HepG2 (cell line): ENCODE results near the gene TP63. TPM values are rescaled to one million over a fixed set of nuclear protein-coding genes. Genes with fewer than 3 reads are reported as not detected.

Experiments used
- ATAC-seq: fragments of 200-7000 bp; cut with Tn5 transposase; 3 replicates; pipeline ENCODE4 v1.9.1; 2020; ENCODE audit warnings: mild to moderate bottlenecking, moderate library complexity
- BruUV-seq: library from RNA; stranded (reverse); fragments of 400-500 nt; replicated peaks from 2 replicates; lab custom pipeline; 2021; lab: Mats Ljungman, UMichigan
- CTCF ChIA-PET: fragments of 300-600 bp; formaldehyde crosslinking; extraction: SDS; loops from one replicate; lab custom pipeline; 2021; ENCODE audit warnings: low total read pairs, inconsistent platforms, low intra/inter-chr PET ratio; lab: Yijun Ruan, JAX
- POLR2A ChIA-PET: fragments of 350-600 bp; sonication (Branson Sonifier 250); formaldehyde crosslinking; loops from one replicate; lab custom pipeline; 2020; ENCODE audit warnings: antibody characterized with exemption, inconsistent platforms; lab: Yijun Ruan, JAX
- DNase-seq: peaks from one replicate; pipeline ENCODE4 v3.0.0-alpha.2; 2015; ENCODE audit warnings: low spot score
- FAIRE-seq: peaks from 3 replicates; lab custom pipeline; 2011; peaks lifted over from hg19 to GRCh38; lab: Jason Lieb, UNC
- H2AFZ ChIP-seq: one replicate; pipeline ENCODE4 v1.6.1; 2011; ENCODE audit warnings: low read length, inconsistent platforms
- H3K27ac ChIP-seq: fragments of 300-600 bp; 3 replicates; pipeline ENCODE4 v1.8.0; 2011; ENCODE audit warnings: mixed run types, mild to moderate bottlenecking, mixed read lengths, low read length, inconsistent platforms; ENCODE audit not compliant: insufficient read depth; ENCODE audit errors: extremely low read length
- H3K27me3 ChIP-seq, 2 experiments: fragments of 200-600 bp in 1 of 2; 2 replicates in 1 of 2; 3 replicates in 1 of 2; pipeline versions ENCODE4 v1.6.0 to v1.8.0; 2011; ENCODE audit warnings: low read length in 2 of 2, mild to moderate bottlenecking in 2 of 2, moderate library complexity in 2 of 2, inconsistent platforms in 1 of 2; ENCODE audit not compliant: insufficient read depth in 2 of 2, control insufficient read depth in 1 of 2
- H3K36me3 ChIP-seq, 2 experiments: fragments of 200-600 bp in 1 of 2; replicated peaks in 1 of 2; 2 replicates in 1 of 2; 3 replicates in 1 of 2; pipeline versions ENCODE4 v1.5.1 to v1.8.0; 2011; ENCODE audit warnings: low read length in 2 of 2, inconsistent platforms in 1 of 2; ENCODE audit not compliant: insufficient read depth in 2 of 2, control insufficient read depth in 1 of 2
- H3K4me1 ChIP-seq: 2 replicates; pipeline ENCODE4 v1.5.1; 2012; ENCODE audit warnings: low read length, inconsistent platforms; ENCODE audit not compliant: insufficient read depth
- H3K4me2 ChIP-seq: 2 replicates; pipeline ENCODE4 v1.6.0; 2011; ENCODE audit warnings: low read depth, low read length, inconsistent platforms
- H3K4me3 ChIP-seq, 3 experiments: fragments of 200-600 bp in 1 of 3; sonication (generic), shearing (Covaris generic) in 1 of 3; replicated peaks in 1 of 3; 2 replicates each; pipeline ENCODE4 v1.5.1; 2011 to 2016; ENCODE audit warnings: low read length in 3 of 3, inconsistent platforms in 2 of 3, low read depth in 2 of 3, mild to moderate bottlenecking in 2 of 3, control low read depth in 1 of 3, mixed read lengths in 1 of 3; ENCODE audit not compliant: insufficient read depth in 1 of 3
- H3K79me2 ChIP-seq: one replicate; pipeline ENCODE4 v1.6.1; 2011; ENCODE audit warnings: low read length, inconsistent platforms; ENCODE audit not compliant: insufficient read depth
- H3K9ac ChIP-seq: 2 replicates; pipeline ENCODE4 v1.6.0; 2011; ENCODE audit warnings: mild to moderate bottlenecking, low read depth, low read length, inconsistent platforms; ENCODE audit not compliant: insufficient read depth
- H3K9me3 ChIP-seq: 2 replicates; pipeline ENCODE4 v1.5.1; 2012; ENCODE audit warnings: mild to moderate bottlenecking, low read length
- H4K20me1 ChIP-seq: 2 replicates; pipeline ENCODE4 v1.6.0; 2011; ENCODE audit warnings: inconsistent platforms, mild to moderate bottlenecking, low read length, moderate library complexity; ENCODE audit not compliant: insufficient read depth
- DPF2 ChIP-seq: sonication (generic); formaldehyde crosslinking; IDR thresholded peaks from 2 replicates; pipeline ENCODE4 v1.4.0; 2020; ENCODE audit warnings: mild to moderate bottlenecking, low read depth, missing genetic modification reagents, borderline replicate concordance
- FOXA1 ChIP-seq, 2 experiments: fragments of 450-650 bp in 1 of 2; sonication (generic) in 1 of 2; formaldehyde crosslinking in 1 of 2; IDR thresholded peaks; 2 replicates each; pipeline versions ENCODE4 v1.4.0 to v1.6.1; 2016 to 2020; ENCODE audit warnings: missing genetic modification reagents in 1 of 2
- NFIB ChIP-seq: sonication (generic); formaldehyde crosslinking; IDR thresholded peaks from 2 replicates; pipeline ENCODE4 v1.9.0; 2021; ENCODE audit warnings: missing genetic modification reagents, mild to moderate bottlenecking, borderline replicate concordance
- NR1H2 ChIP-seq: sonication (generic); formaldehyde crosslinking; IDR thresholded peaks from 2 replicates; pipeline ENCODE4 v1.8.1; 2022; ENCODE audit warnings: low read depth, missing genetic modification reagents, borderline replicate concordance
- ZBTB38 ChIP-seq: sonication (generic); formaldehyde crosslinking; IDR thresholded peaks from 2 replicates; pipeline ENCODE4 v1.5.1; 2020; ENCODE audit warnings: mild to moderate bottlenecking, missing genetic modification reagents
- ZMAT3 ChIP-seq: sonication (generic); formaldehyde crosslinking; conservative IDR thresholded peaks from 2 replicates; pipeline ENCODE4 v1.7.0; 2021; ENCODE audit warnings: missing genetic modification reagents
- ZNF282 ChIP-seq: fragments of 450-650 bp; IDR thresholded peaks from 2 replicates; pipeline ENCODE4 v1.6.1; 2018; ENCODE audit not compliant: partially characterized antibody
- ZNF33B ChIP-seq: sonication (generic); formaldehyde crosslinking; IDR thresholded peaks from 2 replicates; pipeline ENCODE4 v1.5.1; 2020; ENCODE audit warnings: mild to moderate bottlenecking, missing genetic modification reagents
- ZNF614 ChIP-seq: IDR thresholded peaks from 2 replicates; pipeline ENCODE4 v1.6.1; 2018; ENCODE audit warnings: missing biosample characterization, missing genetic modification reagents, inconsistent platforms, borderline replicate concordance
- WGBS: methylation state at CpG from one replicate; pipeline ENCODE4 v1.1.6; 2017; ENCODE audit warnings: low lambda C conversion rate; 5-methylcytosine and 5-hydroxymethylcytosine counted together
- in situ Hi-C: cut with HindIII; loops from 2 replicates; pipeline ENCODE4 v1.10.0; 2017; ENCODE audit warnings: low pct_unique_long_range_greater_than_20kb; ENCODE audit not compliant: extremely low pct_ligation_motif_present
- intact Hi-C: fragments of 100-400 bp; cut with micrococcal nuclease; formaldehyde crosslinking; loops from one replicate; pipeline ENCODE4 v1.10.0; 2022; ENCODE audit not compliant: unreplicated experiment
- polyA plus RNA-seq, 8 experiments: library from polyadenylated mRNA; depleted of rRNA in 3 of 8; stranded (reverse) in 7 of 8; unstranded in 1 of 8; fragments of >200 nt; fragmentation: Illumina TruSeq in 4 of 8; extraction: Trizol in 4 of 8; gene quantifications; 2 replicates each; pipeline versions ENCODE4 v1.2.1 to v1.2.3, GENCODE V29; 2011 to 2016; ENCODE audit warnings: low read depth in 4 of 8, missing spikeins in 1 of 8, mixed read lengths in 1 of 8; ENCODE audit not compliant: insufficient read depth in 1 of 8
- total RNA-seq, 5 experiments: library from RNA; depleted of rRNA; stranded (reverse); fragments of >200 nt; fragmentation: Illumina TruSeq; extraction: Trizol; gene quantifications; 2 replicates each; pipeline ENCODE4 v1.2.3, GENCODE V29; 2016; ENCODE audit warnings: low read depth in 1 of 5
- TF ChIP-seq, protein P1 (sequence below): sonication (generic); formaldehyde crosslinking; IDR thresholded peaks from 2 replicates; pipeline ENCODE4 v1.4.0; 2020; ENCODE audit warnings: missing genetic modification reagents
- TF ChIP-seq, protein P2 (sequence below): sonication (generic); formaldehyde crosslinking; IDR thresholded peaks from 2 replicates; pipeline ENCODE4 v1.4.0; 2020; ENCODE audit warnings: mild to moderate bottlenecking, missing genetic modification reagents
- TF ChIP-seq, protein P3 (sequence below): sonication (generic); formaldehyde crosslinking; IDR thresholded peaks from 2 replicates; pipeline ENCODE4 v1.5.1; 2020; ENCODE audit warnings: mild to moderate bottlenecking, missing genetic modification reagents, moderate library complexity
- TF ChIP-seq, protein P4 (sequence below): sonication (generic); formaldehyde crosslinking; IDR thresholded peaks from 2 replicates; pipeline ENCODE4 v1.8.1; 2023; ENCODE audit warnings: missing genetic modification reagents, mild to moderate bottlenecking, borderline replicate concordance

Gene TP63
- total and polyA plus RNA-seq, 2 of the 13 experiments (the other 11 are each of a cell fraction or from before 2014, with no cell fraction given), result not detected

DNA sequence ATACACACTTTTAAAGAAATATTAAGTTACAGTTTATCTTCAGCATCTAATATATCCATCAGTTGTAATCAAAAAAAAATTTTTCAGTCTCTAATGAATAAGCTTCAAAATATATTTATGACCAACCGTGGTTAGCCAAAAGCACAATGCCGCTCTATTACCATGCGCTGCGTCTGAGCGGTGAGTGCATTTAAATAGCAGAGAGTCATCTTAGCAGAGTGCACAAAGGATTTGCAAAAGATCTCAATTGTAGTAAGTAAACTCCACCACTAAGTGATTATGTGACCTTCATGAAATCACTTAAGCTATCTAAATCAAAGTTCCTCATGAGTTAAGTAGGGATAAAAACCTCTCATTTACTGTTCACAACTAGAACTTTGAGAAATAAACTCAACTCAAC lies 4.9 kb downstream of the TP63 start:
- Histone ChIP-seq H3K9me3 (no peaks in the 10 kb centered on the region), H3K36me3 (no peaks in the 10 kb centered on the region), H3K79me2 (no peaks in the 10 kb centered on the region), H3K4me3 (no peak overlapping the region), H3K27me3 (no peaks in the 10 kb centered on the region), H3K27ac (no peak overlapping the region), H3K4me1 (no peaks in the 10 kb centered on the region), H3K9ac (no peak overlapping the region), H4K20me1 (no peaks in the 10 kb centered on the region), H2AFZ (no peak overlapping the region), H3K4me2 (no peak overlapping the region)
- DNase-seq (no peak), FAIRE-seq (no peak), ATAC-seq (no peak)
- BruUV-seq, result no TSS peak
- TF ChIP-seq ZNF33B (no peak), FOXA1 (IDR thresholded peaks at IDR 0.05) (no peak), FOXA1 (CRISPR knock-in tag; IDR thresholded peaks at IDR 0.05) (no peak)
- TF ChIP-seq, protein P1, sequence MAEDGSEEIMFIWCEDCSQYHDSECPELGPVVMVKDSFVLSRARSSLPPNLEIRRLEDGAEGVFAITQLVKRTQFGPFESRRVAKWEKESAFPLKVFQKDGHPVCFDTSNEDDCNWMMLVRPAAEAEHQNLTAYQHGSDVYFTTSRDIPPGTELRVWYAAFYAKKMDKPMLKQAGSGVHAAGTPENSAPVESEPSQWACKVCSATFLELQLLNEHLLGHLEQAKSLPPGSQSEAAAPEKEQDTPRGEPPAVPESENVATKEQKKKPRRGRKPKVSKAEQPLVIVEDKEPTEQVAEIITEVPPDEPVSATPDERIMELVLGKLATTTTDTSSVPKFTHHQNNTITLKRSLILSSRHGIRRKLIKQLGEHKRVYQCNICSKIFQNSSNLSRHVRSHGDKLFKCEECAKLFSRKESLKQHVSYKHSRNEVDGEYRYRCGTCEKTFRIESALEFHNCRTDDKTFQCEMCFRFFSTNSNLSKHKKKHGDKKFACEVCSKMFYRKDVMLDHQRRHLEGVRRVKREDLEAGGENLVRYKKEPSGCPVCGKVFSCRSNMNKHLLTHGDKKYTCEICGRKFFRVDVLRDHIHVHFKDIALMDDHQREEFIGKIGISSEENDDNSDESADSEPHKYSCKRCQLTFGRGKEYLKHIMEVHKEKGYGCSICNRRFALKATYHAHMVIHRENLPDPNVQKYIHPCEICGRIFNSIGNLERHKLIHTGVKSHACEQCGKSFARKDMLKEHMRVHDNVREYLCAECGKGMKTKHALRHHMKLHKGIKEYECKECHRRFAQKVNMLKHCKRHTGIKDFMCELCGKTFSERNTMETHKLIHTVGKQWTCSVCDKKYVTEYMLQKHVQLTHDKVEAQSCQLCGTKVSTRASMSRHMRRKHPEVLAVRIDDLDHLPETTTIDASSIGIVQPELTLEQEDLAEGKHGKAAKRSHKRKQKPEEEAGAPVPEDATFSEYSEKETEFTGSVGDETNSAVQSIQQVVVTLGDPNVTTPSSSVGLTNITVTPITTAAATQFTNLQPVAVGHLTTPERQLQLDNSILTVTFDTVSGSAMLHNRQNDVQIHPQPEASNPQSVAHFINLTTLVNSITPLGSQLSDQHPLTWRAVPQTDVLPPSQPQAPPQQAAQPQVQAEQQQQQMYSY (CRISPR knock-in tag), result no peak
- TF ChIP-seq, protein P2, sequence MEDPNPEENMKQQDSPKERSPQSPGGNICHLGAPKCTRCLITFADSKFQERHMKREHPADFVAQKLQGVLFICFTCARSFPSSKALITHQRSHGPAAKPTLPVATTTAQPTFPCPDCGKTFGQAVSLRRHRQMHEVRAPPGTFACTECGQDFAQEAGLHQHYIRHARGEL (CRISPR knock-in tag), result no peak
- ChIA-PET POLR2A (no interaction called here), CTCF (no interaction called here)
- 80% methylated on average over 5 of the region's 5 CpGs for WGBS
- in situ Hi-C loops, result no loop called here
- intact Hi-C loops, result no loop called here

DNA sequence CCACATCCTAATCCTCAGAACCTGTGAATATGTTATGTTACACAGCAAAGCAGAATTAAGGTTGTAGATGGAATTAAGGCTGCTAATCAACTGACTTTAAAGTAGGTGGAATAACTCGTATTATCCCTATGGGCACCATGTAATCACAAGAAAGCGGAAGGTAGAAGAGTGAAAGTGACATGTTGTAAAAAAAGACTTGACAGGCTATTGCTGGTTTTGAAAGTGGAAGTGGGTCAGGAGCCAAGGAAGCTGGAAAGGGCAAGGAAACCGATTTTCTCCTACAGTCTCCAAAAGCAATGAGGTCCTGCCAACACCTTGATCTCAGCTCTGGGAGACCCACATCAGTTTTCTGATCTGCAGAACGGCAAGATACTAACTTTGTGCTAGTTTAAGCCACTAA lies 6.6 kb downstream of the TP63 start:
- ChIA-PET CTCF (no interaction called here), POLR2A (no interaction called here)
- Histone ChIP-seq H3K9me3 (no peaks in the 10 kb centered on the region), H3K27ac (no peak overlapping the region), H3K9ac (no peak overlapping the region), H3K27me3 (no peaks in the 10 kb centered on the region), H3K79me2 (no peaks in the 10 kb centered on the region), H3K36me3 (no peaks in the 10 kb centered on the region), H3K4me2 (no peak overlapping the region), H3K4me1 (no peaks in the 10 kb centered on the region), H3K4me3 (no peak overlapping the region), H4K20me1 (no peaks in the 10 kb centered on the region), H2AFZ (no peak overlapping the region)
- 24% methylated on average over 4 of the region's 4 CpGs for WGBS
- no TSS peak for BruUV-seq
- in situ Hi-C loops (no loop called here), intact Hi-C loops (no loop called here)
- no peak for ATAC-seq
- no peak for DNase-seq
- FAIRE-seq, result no peak
- TF ChIP-seq, protein P3, sequence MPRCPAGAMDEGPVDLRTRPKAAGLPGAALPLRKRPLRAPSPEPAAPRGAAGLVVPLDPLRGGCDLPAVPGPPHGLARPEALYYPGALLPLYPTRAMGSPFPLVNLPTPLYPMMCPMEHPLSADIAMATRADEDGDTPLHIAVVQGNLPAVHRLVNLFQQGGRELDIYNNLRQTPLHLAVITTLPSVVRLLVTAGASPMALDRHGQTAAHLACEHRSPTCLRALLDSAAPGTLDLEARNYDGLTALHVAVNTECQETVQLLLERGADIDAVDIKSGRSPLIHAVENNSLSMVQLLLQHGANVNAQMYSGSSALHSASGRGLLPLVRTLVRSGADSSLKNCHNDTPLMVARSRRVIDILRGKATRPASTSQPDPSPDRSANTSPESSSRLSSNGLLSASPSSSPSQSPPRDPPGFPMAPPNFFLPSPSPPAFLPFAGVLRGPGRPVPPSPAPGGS (CRISPR knock-in tag), result no peak
- TF ChIP-seq NR1H2 (CRISPR knock-in tag) (no peak), ZNF614 (CRISPR knock-in tag) (no peak), ZNF282 (no peak), DPF2 (CRISPR knock-in tag) (no peak), NFIB (CRISPR knock-in tag) (no peak), ZBTB38 (CRISPR knock-in tag) (no peak), ZMAT3 (CRISPR knock-in tag) (no peak)
- TF ChIP-seq, protein P4, sequence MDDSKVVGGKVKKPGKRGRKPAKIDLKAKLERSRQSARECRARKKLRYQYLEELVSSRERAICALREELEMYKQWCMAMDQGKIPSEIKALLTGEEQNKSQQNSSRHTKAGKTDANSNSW (CRISPR knock-in tag), result no peak
